ENCODE data around the gene PPP2R2C.

Gene PPP2R2C

DNA sequence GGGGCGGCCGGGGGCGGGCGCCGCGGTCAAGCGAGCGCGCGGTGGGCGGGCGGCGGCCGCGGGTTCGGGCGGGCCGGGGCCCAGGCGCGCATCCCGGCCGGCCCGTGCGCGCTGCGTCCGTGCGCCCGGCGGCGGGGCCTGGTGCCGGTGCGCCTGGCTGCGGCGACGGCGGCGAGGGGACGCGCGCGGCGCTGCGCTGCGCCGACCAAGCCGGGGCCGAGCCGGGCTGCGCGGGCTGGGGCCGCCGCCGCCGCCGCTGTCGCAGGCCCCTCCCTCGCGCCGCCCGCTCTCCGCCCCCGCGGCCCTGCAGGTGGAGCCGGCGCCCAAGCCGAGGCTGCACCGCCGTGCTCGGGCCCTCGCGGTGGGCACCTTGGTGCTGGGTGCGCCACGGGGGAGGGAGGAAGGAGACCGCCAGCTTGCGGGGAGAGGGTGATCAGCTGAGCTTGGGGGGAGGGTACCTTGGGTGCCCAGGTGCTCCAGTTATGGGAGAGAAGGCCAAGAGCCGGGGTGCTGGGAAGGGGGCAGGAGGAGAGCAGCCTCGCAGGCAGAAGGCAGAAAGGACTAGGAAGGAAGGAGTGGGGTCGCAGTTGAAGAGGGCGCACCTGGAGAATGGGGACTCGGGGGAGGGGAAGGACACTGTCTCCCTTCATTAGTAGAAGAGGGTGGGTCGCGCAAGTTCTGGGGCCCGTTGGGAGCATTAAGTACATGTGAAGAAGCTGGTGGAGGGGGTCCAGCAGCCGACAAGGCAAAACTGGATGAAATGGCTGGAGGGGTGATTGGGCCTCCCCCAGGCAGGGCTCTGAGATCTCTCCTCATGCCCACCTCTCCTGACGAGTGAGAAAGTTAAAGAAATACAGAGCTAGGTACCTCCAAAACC lies at the start of gene PPP2R2C:
TSS of gene PPP2R2C (minus strand) at position 228 of the 877 bp plus-strand sequence. CDS start 385 bp downstream, outside the sequence.
- DNase-seq: no peak

DNA sequence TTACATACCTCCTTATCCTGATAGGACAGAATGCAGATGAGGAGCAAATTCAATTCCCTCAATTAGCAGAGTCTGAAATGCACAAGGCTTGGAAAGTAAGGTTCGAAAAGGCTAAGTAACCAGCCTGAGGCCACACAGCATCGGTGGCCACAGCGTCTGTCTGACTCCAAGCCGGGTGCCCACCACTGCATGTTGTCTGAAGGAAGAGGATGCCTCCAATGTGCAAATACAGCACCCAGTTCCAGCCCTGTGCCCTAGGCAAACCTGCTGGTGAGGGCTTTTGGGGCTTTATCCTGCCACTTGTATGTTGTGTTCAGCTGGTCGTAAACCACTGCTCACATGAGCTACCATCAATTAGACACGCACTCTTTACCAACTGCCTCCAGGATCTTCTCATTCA lies 48.6 kb upstream of the PPP2R2C start:
- no peak for DNase-seq

GRCh38 chr4:6520051-6520636 lies 47.7 kb upstream of the PPP2R2C start:
- no peak for DNase-seq

GRCh38 chr4:6517171-6517570 lies 44.8 kb upstream of the PPP2R2C start:
- DNase-seq: no peak

- DNase-seq: no peak
These were observed 44.3 kb upstream of the PPP2R2C start for GRCh38 chr4:6516762-6517161.

DNA sequence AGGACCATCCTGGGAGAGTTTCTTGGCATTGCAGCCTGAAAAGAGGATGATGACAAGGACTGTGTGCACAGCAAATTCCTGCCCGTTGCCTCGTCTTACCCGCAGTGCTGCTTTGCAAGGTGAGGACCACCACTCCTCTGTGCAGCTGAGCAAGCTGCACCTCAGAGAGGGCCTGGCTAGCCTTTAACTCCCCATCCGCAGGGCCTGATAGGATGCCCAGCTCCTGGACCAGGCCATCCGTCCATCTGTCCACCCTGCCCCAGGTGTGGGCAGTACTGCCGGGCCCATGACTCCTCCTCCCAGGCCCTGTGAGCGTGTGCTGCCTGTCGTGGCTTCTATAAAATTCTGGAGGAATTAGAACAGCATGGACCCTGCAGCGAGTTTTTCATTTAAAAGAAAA lies 43.9 kb upstream of the PPP2R2C start:
- DNase-seq: no peak

DNA sequence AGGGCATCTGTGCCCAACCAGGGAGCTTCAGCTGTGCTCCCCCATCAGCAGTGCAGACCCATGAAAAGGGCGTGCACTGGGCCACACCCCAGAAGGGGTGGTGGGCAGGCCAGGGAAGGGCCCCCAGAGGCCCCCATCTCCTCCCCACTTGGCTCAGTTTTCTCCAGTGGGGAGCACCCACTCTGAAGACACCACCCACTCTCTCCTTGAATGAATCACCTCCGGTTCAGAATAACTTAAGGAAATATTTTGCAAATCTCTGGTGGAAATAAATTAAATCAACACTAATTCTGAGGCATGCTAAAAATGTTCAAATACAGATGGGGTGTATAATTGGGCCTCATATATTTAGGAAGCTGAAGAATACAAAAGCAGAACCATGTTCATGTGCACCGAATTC lies 41.3 kb upstream of the PPP2R2C start:
- DNase-seq: no peak

GRCh38 chr4:6509587-6509986 lies 37.2 kb upstream of the PPP2R2C start:
- DNase-seq: no peak

DNA sequence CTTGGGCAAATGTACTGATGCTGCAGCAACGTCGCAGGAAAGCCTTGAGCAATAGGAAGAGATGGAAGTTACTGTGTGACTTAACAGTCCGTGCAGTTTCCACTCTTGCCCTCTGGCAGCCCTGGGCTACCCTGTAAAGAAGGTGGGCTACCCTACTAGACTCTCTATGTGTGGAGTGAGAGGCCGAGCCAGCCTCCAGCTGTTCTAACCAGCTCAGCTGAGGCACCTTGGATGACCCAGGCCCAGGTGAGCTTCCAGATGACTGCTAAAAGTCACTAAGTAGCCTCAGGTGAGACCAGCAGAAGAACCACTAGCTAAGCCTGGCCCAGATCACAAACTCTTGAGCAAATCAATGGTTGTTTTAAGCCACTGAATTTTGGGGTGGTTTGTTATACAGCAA lies 34.9 kb upstream of the PPP2R2C start:
- DNase-seq: no peak

DNA sequence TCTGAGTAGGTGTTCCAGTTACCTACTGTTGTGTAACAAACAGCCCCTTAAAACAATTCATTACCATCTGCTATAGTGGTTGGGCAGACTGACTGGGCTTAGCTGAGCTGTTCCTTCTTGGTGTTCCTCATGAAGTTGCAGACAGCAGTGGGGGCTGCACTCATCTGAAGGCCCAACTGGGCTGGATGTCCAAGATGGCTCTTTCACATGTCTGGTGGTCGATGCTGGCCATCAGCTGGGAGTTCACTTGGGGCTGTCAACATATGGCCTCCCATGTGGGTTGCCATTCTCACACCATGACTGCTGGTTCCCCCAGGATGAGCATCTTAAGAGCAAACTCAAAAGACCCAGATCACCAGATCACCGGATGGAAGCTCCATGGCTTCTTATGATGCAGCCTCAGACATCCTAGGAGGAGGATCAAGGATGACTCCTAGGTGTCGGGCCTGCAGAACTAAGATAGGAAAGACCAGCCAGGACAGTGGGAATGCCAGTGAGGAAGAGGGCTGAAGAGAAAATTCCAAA lies 34.3 kb upstream of the PPP2R2C start:
- no peak for DNase-seq

GRCh38 chr4:6504900-6505496 lies 32.6 kb upstream of the PPP2R2C start:
- no peak for DNase-seq

GRCh38 chr4:6502747-6503465 lies 30.5 kb upstream of the PPP2R2C start:
- no peak for DNase-seq

DNA sequence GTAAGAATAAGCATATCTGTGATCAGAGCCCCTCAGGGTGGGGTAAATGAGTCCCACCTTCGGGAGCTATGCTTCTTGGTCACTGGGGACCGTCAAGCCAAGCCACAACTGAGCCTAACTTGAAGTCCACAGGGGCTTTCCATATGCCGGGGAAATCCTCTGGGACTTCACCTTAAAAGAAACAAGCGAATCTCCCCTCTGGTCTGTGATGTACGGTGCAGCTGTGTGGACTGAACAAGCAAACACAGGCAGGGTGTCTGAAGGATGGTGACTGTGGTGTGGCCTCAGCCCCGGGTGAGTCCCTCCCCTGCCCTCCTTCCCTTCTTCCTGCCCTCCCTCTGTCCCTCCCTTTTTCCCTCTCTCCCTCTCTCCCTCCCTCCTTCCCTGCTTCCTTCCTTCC lies 29.7 kb upstream of the PPP2R2C start:
- DNase-seq: no peak

GRCh38 chr4:6501171-6501570 lies 28.8 kb upstream of the PPP2R2C start:
- no peak for DNase-seq

DNA sequence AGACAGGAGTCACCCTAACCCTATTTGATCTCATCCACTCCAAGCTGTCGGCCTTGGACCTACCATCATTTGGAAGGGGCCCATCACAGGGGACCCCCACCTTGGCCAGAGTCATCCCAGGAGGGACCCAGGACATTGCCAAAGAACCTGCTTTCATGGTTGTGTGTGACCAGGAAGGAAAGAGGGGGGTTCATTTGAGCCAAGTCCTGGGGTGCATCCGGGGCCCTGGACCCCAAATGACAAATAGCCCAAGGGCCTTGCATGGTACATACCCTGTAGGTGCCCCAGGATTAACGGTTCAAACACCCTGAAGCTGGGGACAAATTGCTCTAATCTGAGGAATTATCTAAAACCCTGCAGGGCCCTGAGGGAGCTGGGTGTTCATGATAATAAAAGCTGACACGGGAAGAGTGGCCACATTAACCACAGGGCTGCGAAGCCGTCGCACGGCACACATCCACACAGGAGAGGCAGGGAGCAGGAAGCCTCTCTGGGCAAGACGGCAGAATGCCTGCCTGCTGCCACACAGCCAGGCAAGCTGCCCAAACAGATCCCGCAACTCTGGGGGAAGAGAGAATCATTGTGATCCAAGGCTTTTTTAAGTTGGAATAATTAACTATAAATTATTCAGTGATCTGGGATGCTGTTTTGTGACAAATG lies 28.2 kb upstream of the PPP2R2C start:
- no peak for DNase-seq

DNA sequence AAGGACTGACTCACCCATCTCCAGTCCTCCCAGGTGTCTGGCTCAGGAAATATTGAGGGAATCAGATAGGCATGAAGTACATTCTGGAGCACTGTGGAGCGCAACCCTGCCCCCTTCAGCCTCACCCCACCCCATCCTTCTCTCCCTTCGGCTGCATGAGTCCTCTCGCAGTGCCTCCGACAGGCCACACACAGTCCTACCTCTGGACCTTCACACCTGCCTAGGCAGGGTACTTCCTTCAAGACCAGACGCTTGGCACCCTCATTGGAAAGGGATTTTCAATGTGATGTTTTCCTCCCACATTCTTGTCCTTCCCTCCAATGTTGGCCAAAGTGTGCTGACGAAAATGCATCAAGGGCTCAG lies 26.8 kb upstream of the PPP2R2C start:
- DNase-seq: no peak

DNA sequence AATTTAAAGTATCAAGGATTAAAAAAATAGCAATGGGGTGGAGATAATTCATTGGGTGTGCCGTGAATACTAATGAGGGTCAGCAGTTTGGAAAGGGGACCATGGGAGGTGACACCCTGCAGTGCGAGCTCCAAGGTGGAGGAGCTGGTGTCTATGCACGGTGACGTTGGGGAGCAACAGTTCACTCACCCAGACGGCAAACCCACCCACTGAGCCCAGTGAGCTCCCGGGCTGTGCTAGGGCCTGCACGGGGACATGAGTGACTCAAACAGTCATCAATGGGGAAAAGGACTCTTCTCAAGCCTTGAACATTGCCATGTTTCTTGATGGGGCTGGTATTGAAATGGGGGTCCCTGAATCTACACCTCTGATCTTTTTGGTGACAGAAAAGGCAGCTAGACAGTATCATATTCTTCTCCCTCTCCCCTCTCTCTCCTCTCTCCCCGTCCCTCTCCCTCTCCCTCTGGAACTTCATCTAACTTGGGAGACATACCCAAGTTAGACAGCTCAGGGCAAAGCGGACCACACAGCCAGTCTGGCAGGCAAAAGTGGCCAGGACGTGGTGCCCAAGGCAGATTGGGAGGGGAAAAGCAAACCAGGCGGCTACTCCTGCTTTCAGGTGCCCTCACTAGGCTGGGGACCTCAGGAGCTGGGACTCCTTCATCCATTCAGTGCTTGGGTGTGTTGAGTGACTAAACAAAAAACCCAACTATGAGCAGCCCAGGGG lies 26.3 kb upstream of the PPP2R2C start:
- DNase-seq: no peak

DNA sequence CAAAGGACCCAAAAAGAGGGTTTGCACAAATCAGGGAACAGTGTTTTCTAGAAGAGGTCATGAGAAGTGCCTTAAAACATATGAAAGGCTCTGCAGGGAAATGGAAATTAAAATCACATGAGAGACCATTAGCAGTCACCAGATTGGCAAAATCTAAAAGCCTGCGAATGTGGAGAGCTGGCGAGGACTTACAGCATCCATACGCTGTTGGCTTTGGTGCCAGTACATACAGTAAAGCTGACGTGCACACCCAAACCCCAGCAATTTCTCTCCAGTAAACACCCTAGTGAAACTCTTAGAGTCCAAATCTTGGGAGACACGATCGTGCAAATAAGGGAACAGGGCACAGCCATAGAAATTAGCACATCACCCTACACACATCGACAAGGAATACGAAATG lies 25.4 kb upstream of the PPP2R2C start:
- no peak for DNase-seq

DNA sequence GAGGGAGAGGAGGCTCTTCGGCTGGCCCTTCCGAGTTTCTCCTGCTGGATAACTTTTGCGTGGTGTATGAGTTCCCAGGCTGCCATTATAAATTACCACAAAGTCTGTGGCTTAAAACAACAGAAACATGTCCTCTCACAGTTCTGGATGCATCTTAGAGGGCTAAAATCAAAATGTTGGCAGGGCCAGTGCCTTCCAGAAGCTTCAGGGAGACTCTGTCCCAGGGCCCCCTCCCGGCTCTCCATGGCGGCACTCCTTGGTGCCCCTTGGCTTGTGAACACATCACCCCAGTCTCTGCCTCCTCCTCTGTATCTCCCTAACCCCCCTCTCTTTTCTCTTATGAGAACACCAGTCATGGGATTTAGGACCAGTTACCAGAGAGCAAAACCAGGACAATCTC lies 23.3 kb upstream of the PPP2R2C start:
- no peak for DNase-seq

DNA sequence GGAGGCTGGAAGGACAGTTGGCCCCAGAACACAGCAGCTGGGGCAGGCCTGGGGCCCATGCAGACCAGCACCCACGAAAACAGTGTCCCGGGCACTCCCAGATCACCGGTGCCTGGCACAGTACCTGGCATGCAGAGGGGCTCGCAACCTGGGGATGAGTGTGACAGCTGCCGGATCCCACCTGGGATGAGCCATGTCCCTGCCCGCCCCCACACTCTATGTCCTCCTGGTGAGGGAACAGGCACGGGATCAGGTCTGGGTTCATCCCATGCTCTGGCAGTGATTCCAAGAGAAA lies 22.8 kb upstream of the PPP2R2C start:
- DNase-seq: no peak

GRCh38 chr4:6494431-6495295 lies 22.2 kb upstream of the PPP2R2C start:
- no peak for DNase-seq

All from CD4-positive, alpha-beta T cell treated with Interleukin-4 for 1 hour (primary cell).